Tibial nerve (tissue), 4 donors: ENCODE data around the gene MYRF.

ENCODE experiments used
- EP300 ChIP-seq, 2 donors: sonication (generic); formaldehyde crosslinking; IDR thresholded peaks; one replicate each; pipeline ENCODE4 v1.6.1; 2017; ENCODE audit warnings: antibody characterized with exemption in 2 of 2, mild to moderate bottlenecking in 1 of 2
- POLR2A ChIP-seq, 2 donors: fragments of 450-650 bp; IDR thresholded peaks; one replicate each; pipeline ENCODE4 v1.6.1; 2017; ENCODE audit warnings: antibody characterized with exemption in 2 of 2, mild to moderate bottlenecking in 2 of 2, moderate library complexity in 2 of 2
- TF ChIP-seq, protein P1 (sequence below), 5 experiments: fragments of 200-600 bp in 3 of 5; fragments of 450-650 bp in 2 of 5; sonication (generic) in 3 of 5; IDR thresholded peaks; one replicate each; pipeline ENCODE4 v1.5.1; 2016 to 2019; ENCODE audit warnings: antibody characterized with exemption in 5 of 5, mild to moderate bottlenecking in 3 of 5, moderate library complexity in 2 of 5

DNA sequence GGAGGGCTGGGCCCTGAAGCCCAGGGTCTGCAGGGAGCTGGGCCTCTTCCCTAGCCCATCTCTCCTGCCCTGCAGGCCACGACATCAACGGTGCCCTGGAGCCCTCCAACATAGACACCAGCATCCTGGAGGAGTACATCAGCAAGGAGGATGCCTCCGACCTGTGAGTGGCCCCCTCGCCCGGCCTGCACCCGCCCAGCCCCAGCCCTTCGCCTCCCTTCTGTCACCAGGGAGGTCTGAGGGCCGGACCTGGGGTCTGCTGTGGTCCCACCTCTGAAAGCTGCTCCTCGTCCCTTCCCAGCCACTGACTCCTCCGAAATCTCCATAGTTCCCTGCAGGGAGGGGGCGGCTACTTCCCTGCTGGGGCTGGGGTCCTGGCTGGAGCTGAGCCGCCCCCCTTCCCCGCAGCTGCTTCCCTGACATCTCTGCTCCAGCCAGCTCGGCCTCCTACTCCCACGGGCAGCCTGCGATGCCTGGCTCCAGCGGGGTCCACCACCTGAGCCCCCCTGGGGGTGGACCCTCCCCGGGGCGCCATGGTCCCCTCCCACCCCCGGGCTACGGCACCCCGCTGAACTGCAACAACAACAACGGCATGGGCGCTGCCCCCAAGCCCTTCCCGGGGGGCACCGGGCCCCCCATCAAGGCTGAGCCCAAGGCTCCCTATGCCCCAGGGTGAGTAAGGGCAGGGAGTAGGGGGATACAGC lies 13.3 kb downstream of the MYRF start:
- TF ChIP-seq POLR2A (IDR thresholded peaks at IDR 0.05) (no peak), EP300 (IDR thresholded peaks at IDR 0.05) (no peak)
- TF ChIP-seq, protein P1, sequence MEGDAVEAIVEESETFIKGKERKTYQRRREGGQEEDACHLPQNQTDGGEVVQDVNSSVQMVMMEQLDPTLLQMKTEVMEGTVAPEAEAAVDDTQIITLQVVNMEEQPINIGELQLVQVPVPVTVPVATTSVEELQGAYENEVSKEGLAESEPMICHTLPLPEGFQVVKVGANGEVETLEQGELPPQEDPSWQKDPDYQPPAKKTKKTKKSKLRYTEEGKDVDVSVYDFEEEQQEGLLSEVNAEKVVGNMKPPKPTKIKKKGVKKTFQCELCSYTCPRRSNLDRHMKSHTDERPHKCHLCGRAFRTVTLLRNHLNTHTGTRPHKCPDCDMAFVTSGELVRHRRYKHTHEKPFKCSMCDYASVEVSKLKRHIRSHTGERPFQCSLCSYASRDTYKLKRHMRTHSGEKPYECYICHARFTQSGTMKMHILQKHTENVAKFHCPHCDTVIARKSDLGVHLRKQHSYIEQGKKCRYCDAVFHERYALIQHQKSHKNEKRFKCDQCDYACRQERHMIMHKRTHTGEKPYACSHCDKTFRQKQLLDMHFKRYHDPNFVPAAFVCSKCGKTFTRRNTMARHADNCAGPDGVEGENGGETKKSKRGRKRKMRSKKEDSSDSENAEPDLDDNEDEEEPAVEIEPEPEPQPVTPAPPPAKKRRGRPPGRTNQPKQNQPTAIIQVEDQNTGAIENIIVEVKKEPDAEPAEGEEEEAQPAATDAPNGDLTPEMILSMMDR (IDR thresholded peaks at IDR 0.05) = no peak
